Pancreas (tissue), 10 donors: ENCODE results near the gene TRIP4. TPM values are rescaled to one million over a fixed set of nuclear protein-coding genes. Genes with fewer than 3 reads are reported as not detected.

Source experiments
- ATAC-seq, 4 donors: fragments of 200-7000 bp; cut with Tn5 transposase; one replicate each; pipeline versions ENCODE4 v1.8.0 to v1.9.1; 2020; ENCODE audit warnings: mild to moderate bottlenecking in 4 of 4, moderate library complexity in 4 of 4
- DNase-seq, 6 donors: peaks; one replicate each; pipeline ENCODE4 v3.0.0-alpha.2; 2020
- FAIRE-seq: peaks from 2 replicates; lab custom pipeline; 2012; peaks lifted over from hg19 to GRCh38; lab: Jason Lieb, UNC
- H3K27ac ChIP-seq, 4 donors: fragments of 200-600 bp; sonication (generic); 1 replicate in 3 of 4; 2 replicates in 1 of 4; pipeline versions ENCODE4 v1.5.0 to v1.8.0; 2020
- H3K27me3 ChIP-seq, 4 donors: fragments of 200-600 bp; one replicate each; pipeline ENCODE4 v1.8.0; 2021
- H3K36me3 ChIP-seq, 3 donors: fragments of 200-600 bp; sonication (generic) in 1 of 3; one replicate each; pipeline versions ENCODE4 v1.5.0 to v1.8.0; 2020 to 2021
- H3K4me1 ChIP-seq, 3 donors: fragments of 200-600 bp; one replicate each; pipeline ENCODE4 v1.8.0; 2021
- H3K4me3 ChIP-seq, 4 donors: fragments of 200-600 bp; sonication (generic) in 2 of 4; one replicate each; pipeline versions ENCODE4 v1.5.0 to v1.8.0; 2020 to 2021
- H3K9me3 ChIP-seq, 4 donors: fragments of 200-600 bp; one replicate each; pipeline ENCODE4 v1.8.0; 2021
- WGBS, 2 donors: extraction: QIAGEN DNeasy Blood & Tissue Kit; methylation state at CpG; one replicate each; pipeline ENCODE4 v1.1.7; 2013; 5-methylcytosine and 5-hydroxymethylcytosine counted together
- intact Hi-C, 3 donors: fragments of 100-400 bp; cut with DNase I; formaldehyde crosslinking; loops; one replicate each; pipeline versions ENCODE4 v1.11.1 to v1.14.2; 2022
- polyA plus RNA-seq, 2 donors: library from polyadenylated mRNA; stranded (reverse); fragments of 200-250 nt; gene quantifications; one replicate each; pipeline ENCODE4 v1.2.3, GENCODE V29; 2013
- total RNA-seq, 6 donors: library from RNA; stranded (reverse); fragmentation: NEBNext Ultra II Directional in 4 of 6; extraction: Animal tissue kit (Norgen Biotek cat#: 25700) in 4 of 6; gene quantifications; one replicate each; pipeline versions ENCODE4 v1.2.1 to v1.2.4, GENCODE V29; 2021 to 2023
- TF ChIP-seq, protein P1 (sequence below), 4 donors: fragments of 200-600 bp; sonication (generic) in 3 of 4; IDR thresholded peaks; one replicate each; pipeline versions ENCODE4 v1.5.0 to v1.8.0; 2021; ENCODE audit warnings: antibody characterized with exemption in 4 of 4
- donor health status: healthy with polysubstance abuse.
- donor health status: DM: no; HTN: no; CAD: no; lungs with moderate emphysema.
- donor health status: DM: no; HTN: no; CAD: no.
- donor health status: control.
- donor health status: control.
- donor health status: Bipolar disorder and iron deficiency.
- donor health status: DM: yes; HTN: yes; CAD: no.
- donor health status: DM: no; HTN: no; CAD: no.
- donor health status: DM: no; HTN: no; CAD: no.
- donor health status: DM: yes; HTN: yes; CAD: no.

TRIP4 gene
- total and polyA plus RNA-seq, 8 donors = 9.1 to 17.5 (median 11.6) TPM

DNA sequence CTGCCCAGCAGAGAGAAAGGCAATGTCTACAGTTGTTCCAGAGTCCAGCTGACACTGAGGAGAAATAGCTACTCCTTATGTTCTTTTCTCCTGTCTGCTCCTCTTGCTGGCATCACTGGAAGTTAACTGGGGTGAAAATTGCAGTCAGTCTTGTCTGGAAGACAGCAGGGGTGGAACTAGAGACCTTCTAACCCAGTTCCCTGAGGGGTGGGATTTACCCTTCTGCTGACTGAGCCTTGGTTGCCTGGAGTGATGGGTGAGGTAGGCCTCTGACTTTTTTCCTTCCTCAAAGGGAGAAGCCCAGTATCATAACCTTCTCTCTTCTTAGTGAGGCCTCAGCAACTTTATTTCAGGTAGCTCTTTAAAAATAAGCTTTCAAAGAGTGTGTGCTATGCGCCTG is 88.9 kb downstream of the TRIP4 start:
- no peak for FAIRE-seq
- H3K36me3 ChIP-seq = no peaks in the 10 kb centered on the region
- TF ChIP-seq, protein P1, sequence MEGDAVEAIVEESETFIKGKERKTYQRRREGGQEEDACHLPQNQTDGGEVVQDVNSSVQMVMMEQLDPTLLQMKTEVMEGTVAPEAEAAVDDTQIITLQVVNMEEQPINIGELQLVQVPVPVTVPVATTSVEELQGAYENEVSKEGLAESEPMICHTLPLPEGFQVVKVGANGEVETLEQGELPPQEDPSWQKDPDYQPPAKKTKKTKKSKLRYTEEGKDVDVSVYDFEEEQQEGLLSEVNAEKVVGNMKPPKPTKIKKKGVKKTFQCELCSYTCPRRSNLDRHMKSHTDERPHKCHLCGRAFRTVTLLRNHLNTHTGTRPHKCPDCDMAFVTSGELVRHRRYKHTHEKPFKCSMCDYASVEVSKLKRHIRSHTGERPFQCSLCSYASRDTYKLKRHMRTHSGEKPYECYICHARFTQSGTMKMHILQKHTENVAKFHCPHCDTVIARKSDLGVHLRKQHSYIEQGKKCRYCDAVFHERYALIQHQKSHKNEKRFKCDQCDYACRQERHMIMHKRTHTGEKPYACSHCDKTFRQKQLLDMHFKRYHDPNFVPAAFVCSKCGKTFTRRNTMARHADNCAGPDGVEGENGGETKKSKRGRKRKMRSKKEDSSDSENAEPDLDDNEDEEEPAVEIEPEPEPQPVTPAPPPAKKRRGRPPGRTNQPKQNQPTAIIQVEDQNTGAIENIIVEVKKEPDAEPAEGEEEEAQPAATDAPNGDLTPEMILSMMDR (IDR thresholded peaks at IDR 0.05) = no peak
- H3K27me3 ChIP-seq = no peaks in the 10 kb centered on the region
- WGBS, 2 donors = 93 to 100% methylated on average over 1 of the region's 1 CpG
- intact Hi-C loops = no loop called here
- H3K9me3 ChIP-seq = no peaks in the 10 kb centered on the region
- DNase-seq = no peak
- no peak for ATAC-seq
- peaks cover 0 to 7% (median 6%) of the 10 kb centered on the region in 3 donors for H3K4me1 ChIP-seq
- H3K4me3 ChIP-seq = no peak overlapping the region
- H3K27ac ChIP-seq = no peak overlapping the region

- ATAC-seq (peak in 2 of 4 donors; percentile 36 to 56), FAIRE-seq (no peak), DNase-seq (no peak)
- H3K36me3 ChIP-seq = no peaks in the 10 kb centered on the region
- TF ChIP-seq, protein P1 (IDR thresholded peaks at IDR 0.05) = no peak
- WGBS, 2 donors = 3 to 39% methylated on average over 1 of the region's 1 CpG
- no peak overlapping the region for H3K4me3 ChIP-seq
- no peaks in the 10 kb centered on the region for H3K27me3 ChIP-seq
- H3K27ac ChIP-seq = no peak overlapping the region
- H3K9me3 ChIP-seq = no peaks in the 10 kb centered on the region
- peaks cover 0 to 24% (median 15%) of the 10 kb centered on the region in 3 donors for H3K4me1 ChIP-seq
- intact Hi-C loops = no loop called here
Measured at GRCh38 chr15:64478863-64479262, 91.2 kb downstream of the TRIP4 start.

DNA sequence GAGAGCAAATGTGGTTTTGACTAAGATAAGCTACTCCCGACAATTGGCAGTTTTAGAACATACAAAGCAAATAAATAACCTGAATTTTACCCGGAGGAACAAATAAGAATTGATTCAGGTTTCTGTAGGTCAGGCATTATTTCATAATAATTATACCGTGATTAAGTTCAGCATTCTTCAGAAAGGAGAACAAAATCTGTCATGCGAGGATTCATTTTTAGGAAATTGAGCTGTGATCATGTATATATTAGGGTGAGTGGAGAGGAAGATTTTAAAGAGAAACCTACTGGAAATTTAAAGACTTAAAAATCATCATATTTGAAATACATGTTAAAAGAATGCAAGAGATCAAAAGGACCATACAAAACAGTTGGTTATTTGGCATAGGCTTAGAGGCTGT is 93.3 kb downstream of the TRIP4 start:
- Histone ChIP-seq H3K4me3 (no peak overlapping the region), H3K36me3 (no peaks in the 10 kb centered on the region), H3K27me3 (no peaks in the 10 kb centered on the region), H3K27ac (no peak overlapping the region), H3K4me1 (peaks cover 0 to 27% (median 15%) of the 10 kb centered on the region in 3 donors), H3K9me3 (no peaks in the 10 kb centered on the region)
- intact Hi-C loops = no loop called here
- DNase-seq (no peak), ATAC-seq (no peak), FAIRE-seq (no peak)
- WGBS, 2 donors = 24 to 28% methylated on average over 4 of the region's 4 CpGs
- TF ChIP-seq, protein P1 (IDR thresholded peaks at IDR 0.05) = no peak

DNA sequence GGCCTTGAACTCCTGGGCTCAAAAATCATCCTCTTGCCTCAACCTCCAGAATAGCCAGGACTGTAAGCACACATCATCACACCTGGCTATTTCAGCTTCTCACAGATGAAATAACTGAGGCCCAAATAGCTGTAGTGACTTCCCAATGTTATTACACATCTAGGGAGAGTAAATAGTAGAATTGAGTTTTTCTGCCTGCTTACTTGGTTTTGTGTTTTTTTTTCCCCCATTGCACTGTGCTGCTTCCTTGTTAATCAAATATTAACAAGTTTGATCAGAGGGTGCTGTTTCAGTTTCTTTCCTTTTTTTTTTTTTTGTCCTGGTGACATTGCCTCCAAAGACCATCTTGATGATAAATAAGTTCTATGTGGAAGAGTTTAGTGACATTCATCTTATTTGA is 96.1 kb downstream of the TRIP4 start:
- intact Hi-C loops = no loop called here
- no peak for FAIRE-seq

GRCh38 chr15:64485796-64486195 is 98.2 kb downstream of the TRIP4 start:
- intact Hi-C loops = no loop called here
- Histone ChIP-seq H3K27me3 (no peaks in the 10 kb centered on the region), H3K4me1 (peaks cover 0 to 24% (median 11%) of the 10 kb centered on the region in 3 donors), H3K36me3 (no peaks in the 10 kb centered on the region), H3K4me3 (no peak overlapping the region), H3K9me3 (no peaks in the 10 kb centered on the region), H3K27ac (no peak overlapping the region)
- DNase-seq = no peak
- no peak for ATAC-seq
- TF ChIP-seq, protein P1 (IDR thresholded peaks at IDR 0.05) = no peak
- FAIRE-seq = no peak

More for the DNA sequence above, 96.1 kb downstream of the TRIP4 start:
- peak in 3 of 4 donors; percentile 42 to 63 (median 55) for ATAC-seq
- peak overlapping the region in 2 of 4 donors; percentile 37 to 51 for H3K27ac ChIP-seq
- TF ChIP-seq, protein P1 (IDR thresholded peaks at IDR 0.05) = no peak
- H3K27me3 ChIP-seq = no peaks in the 10 kb centered on the region
- H3K36me3 ChIP-seq = no peaks in the 10 kb centered on the region
- no peaks in the 10 kb centered on the region for H3K9me3 ChIP-seq
- no peak overlapping the region for H3K4me3 ChIP-seq
- no peak for DNase-seq
- peaks cover 0 to 27% (median 15%) of the 10 kb centered on the region in 3 donors for H3K4me1 ChIP-seq
